CMK (cell line): ENCODE results near the gene CAMSAP1.

Experiments used
- DNase-seq: peaks from one replicate; pipeline ENCODE4 v3.0.0-alpha.2; 2010; ENCODE audit warnings: low read depth

Gene CAMSAP1

GRCh38 chr9:135772702-135773493, 134.4 kb downstream of the CAMSAP1 start:
- no peak for DNase-seq

- DNase-seq: no peak
Measured at GRCh38 chr9:135772056-135772646, 135.2 kb downstream of the CAMSAP1 start.

- DNase-seq: no peak
Measured at GRCh38 chr9:135771401-135772051, 135.8 kb downstream of the CAMSAP1 start.

- no peak for DNase-seq
Measured at GRCh38 chr9:135770771-135771170, 136.6 kb downstream of the CAMSAP1 start.

GRCh38 chr9:135770203-135770535, 137.2 kb downstream of the CAMSAP1 start:
- no peak for DNase-seq

GRCh38 chr9:135769489-135770202, 137.7 kb downstream of the CAMSAP1 start:
- DNase-seq: no peak

- no peak for DNase-seq
Measured at GRCh38 chr9:135768516-135769218, 138.7 kb downstream of the CAMSAP1 start.

GRCh38 chr9:135766707-135767106, 140.6 kb downstream of the CAMSAP1 start:
- no peak for DNase-seq

- DNase-seq: no peak
Measured at GRCh38 chr9:135766251-135766650, 141.1 kb downstream of the CAMSAP1 start.

GRCh38 chr9:135765416-135765815, 141.9 kb downstream of the CAMSAP1 start:
- DNase-seq: no peak

- no peak for DNase-seq
Measured at GRCh38 chr9:135764731-135765130, 142.6 kb downstream of the CAMSAP1 start.

- no peak for DNase-seq
Measured at GRCh38 chr9:135763716-135764446, 143.5 kb downstream of the CAMSAP1 start.

- no peak for DNase-seq
Measured at GRCh38 chr9:135762921-135763320, 144.4 kb downstream of the CAMSAP1 start.

- DNase-seq: no peak
Measured at GRCh38 chr9:135761845-135762168, 145.5 kb downstream of the CAMSAP1 start.

- DNase-seq: no peak
Measured at GRCh38 chr9:135761150-135761844, 146.0 kb downstream of the CAMSAP1 start.

- DNase-seq: no peak
Measured at GRCh38 chr9:135760465-135760864, 146.9 kb downstream of the CAMSAP1 start.

- DNase-seq: no peak
Measured at GRCh38 chr9:135759676-135760300, 147.6 kb downstream of the CAMSAP1 start.

- DNase-seq: no peak
Measured at GRCh38 chr9:135758870-135759269, 148.5 kb downstream of the CAMSAP1 start.
